HG02763 (cell line): ENCODE data around the gene DNAI4.
"Not testable (repeated sequence)": the region's sequence is repeated elsewhere in the genome, so short reads cannot be mapped to it uniquely, and the experiment has no call there.

Source experiments
- ATAC-seq: cut with Tn5 transposase; IDR thresholded peaks from one replicate; pipeline ENCODE4 v1.9.1; 2021; ENCODE audit warnings: mild to moderate bottlenecking, moderate library complexity; ENCODE audit not compliant: unreplicated experiment

DNAI4 gene

DNA sequence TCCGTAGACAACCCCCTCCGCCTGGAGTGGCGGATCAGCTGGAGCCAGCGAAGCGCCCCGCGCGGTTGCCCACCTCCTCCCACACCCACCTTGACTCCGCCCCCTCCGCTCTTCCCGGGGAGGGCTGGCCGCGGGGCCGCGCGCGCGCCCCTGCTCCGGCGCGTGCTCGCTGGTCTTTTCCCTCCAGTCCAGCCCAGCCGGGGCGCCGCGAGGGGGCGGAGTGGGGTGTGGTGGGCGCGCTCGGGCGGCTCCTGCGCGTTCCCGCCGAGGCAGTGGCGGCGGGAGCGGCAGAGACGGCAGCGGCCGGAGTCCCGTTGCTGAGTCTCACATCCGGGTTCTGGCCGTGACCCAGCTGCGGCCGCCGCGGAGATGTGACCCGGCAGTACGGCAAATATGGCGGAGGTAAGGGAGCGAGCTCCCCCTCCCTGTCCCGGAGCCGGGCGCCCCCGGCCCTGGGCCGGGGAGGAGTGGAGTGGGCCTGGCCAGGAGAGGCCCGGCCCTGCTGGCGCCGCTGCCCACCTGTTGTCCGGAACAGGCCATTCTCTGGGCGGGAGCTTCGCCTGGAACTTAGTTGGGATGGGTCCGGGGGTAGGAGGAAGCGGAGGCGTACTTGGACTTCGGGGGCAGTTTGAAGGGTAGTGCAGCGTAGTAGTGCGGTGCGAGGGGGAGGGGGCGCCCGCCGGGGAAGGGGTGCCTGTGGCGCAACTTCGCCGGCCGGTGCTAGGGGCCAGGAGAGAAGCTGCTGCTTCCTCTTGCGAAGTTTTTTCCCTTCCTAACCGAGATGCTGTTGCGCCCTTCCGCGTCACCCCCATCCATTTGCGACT lies 5.6 kb upstream of the DNAI4 start:
- ATAC-seq, result peak; percentile 76

GRCh38 chr1:66929691-66929998 lies 5.0 kb upstream of the DNAI4 start:
- no peak for ATAC-seq

- no peak for ATAC-seq
Measured at GRCh38 chr1:66929146-66929688, 4.6 kb upstream of the DNAI4 start.

DNA sequence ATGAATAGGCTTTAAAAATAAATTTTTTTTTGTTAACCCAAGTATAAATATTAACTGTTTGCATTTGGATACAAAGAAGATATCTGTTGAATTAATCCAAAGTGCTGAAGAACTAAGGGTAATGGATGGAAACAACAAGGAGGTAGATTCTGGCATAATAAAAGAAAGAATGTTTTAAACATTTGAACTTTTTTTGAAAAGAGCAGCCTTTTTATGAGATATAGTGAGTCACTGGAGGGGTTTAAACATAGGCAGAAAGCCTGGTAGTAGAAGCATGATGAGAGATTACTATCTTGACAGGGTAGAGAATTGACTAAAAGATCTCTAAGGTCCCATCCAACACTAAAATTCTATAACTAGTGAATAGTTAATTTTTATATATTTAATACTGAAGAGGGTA lies 2.9 kb upstream of the DNAI4 start:
- no peak for ATAC-seq

GRCh38 chr1:66925944-66926343 lies 1.3 kb upstream of the DNAI4 start:
- ATAC-seq, result no peak

GRCh38 chr1:66925558-66925910 lies 878 bp upstream of the DNAI4 start:
- ATAC-seq, result no peak

- no peak for ATAC-seq
Measured at GRCh38 chr1:66920543-66920942, 4.1 kb downstream of the DNAI4 start.

DNA sequence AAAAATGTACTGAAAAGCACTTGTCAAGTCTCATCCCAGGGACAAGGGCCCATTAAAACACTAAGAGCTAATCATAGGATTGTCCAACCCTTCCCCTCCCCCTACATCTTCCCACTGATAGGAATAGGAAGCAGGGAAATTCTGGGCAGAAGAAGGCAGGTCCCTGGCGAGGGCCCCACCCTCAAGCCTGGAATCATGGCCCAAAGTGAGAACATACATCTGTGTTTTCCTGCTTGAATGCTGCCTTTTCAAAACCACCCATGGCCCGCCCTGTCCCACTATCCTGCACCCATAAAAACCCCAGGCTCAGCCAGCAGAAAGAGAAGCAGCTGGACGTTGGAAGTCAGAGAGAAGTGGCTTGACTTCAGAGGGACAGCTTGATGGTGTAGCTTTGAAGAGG lies 4.8 kb downstream of the DNAI4 start:
- no peak for ATAC-seq

GRCh38 chr1:66919063-66919462 lies 5.6 kb downstream of the DNAI4 start:
- ATAC-seq, result no peak

GRCh38 chr1:66917476-66917875 lies 7.2 kb downstream of the DNAI4 start:
- ATAC-seq, result no peak

GRCh38 chr1:66916320-66916719 lies 8.3 kb downstream of the DNAI4 start:
- ATAC-seq, result no peak

- ATAC-seq, result not testable (repeated sequence)
Measured at GRCh38 chr1:66915203-66915602, 9.5 kb downstream of the DNAI4 start.

DNA sequence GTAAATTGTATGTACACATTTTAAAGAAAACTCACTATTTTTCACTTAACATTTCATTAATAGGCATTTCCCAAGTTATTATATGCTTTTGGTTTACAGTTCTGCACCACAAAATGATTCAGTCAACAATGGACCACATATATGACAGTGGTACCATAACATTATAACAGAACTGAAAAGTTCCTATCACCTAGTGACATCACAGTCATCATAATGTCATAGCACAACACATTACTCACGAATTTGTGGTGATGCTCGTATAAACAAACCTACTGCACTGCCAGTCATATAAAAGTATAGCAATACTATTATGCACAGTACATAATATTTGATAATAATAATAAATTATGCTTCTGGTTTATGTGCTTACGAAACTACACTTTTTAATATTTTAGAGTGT lies 30.9 kb downstream of the DNAI4 start:
- no peak for ATAC-seq

- no peak for ATAC-seq
Measured at GRCh38 chr1:66890621-66891020, 34.0 kb downstream of the DNAI4 start.

- no peak for ATAC-seq
Measured at GRCh38 chr1:66889030-66889429, 35.6 kb downstream of the DNAI4 start.

GRCh38 chr1:66876664-66877063 lies 48.0 kb downstream of the DNAI4 start:
- no peak for ATAC-seq

DNA sequence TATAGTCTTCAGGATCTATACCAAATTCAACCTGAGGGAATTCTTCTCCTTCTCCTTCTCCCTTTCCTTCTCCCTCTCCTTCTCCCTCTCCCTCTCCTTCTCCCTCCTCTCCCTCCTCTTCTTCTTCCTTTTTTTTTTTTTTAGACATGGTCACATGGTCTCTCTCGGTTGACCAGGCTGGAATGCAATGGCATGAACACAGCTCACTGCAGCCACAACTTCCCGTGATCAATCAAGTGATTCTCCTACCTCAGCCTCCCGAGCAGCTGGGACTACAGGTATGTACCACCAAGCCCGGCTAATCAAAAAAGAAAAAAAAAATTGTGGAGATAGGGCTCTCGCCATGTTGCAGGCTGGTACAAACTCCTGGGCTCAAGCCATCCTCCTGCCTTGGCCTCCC lies 51.5 kb downstream of the DNAI4 start:
- no peak for ATAC-seq

DNA sequence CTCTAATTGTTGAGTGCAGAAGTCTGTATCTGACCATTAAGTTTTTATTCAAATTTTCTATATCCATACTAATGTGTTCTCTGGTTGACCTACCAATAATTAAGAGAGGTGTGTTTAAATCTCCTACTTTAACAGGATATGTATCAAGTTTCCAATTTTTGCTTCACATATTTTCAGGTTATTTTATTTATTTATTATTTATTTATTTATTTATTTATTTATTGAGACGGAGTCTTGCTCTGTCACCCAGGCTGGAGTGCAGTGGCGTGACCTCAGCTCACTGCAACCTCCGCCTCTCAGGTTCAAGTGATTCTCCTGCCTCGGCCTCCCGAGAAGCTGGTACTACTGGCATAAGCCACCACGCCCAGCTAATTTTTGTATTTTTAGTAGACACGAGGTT lies 52.6 kb downstream of the DNAI4 start:
- not testable (repeated sequence) for ATAC-seq

DNA sequence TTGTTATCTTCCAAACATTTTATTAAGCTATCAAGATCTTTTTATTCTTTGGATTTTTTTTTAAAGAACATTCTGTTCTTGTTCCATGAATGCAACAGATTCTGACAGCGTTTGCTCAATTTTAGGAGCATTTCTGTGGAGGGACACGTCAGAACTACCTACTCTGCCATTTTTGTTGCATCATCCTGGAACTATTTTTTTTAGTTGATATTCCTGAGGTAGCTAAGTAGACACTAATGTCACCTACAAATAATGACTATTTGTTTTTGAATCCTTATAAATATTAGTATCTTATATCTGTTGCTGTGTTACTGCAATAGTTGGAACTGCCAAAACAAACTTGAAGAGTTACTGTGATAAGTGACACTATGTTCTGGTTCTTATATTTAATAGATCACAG lies 57.2 kb downstream of the DNAI4 start:
- ATAC-seq, result no peak

DNA sequence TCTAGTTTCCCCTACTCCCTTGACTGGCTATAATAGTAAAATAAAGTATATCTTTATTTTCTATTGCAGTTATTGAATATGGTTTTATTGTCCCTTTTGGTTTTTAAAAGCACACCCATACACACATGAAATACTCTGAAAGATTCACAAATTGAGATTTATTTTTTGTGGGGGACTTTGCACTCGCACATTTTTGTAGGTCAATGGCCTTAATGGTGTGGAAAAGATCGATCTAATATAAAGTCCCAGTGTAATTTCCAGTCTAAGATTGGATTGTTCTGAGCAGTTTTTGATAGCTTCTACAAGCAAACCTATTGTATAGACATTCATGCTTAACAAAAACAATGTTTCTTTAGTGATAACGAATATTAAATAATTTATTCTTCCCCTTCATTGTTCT lies 64.1 kb downstream of the DNAI4 start:
- no peak for ATAC-seq

DNA sequence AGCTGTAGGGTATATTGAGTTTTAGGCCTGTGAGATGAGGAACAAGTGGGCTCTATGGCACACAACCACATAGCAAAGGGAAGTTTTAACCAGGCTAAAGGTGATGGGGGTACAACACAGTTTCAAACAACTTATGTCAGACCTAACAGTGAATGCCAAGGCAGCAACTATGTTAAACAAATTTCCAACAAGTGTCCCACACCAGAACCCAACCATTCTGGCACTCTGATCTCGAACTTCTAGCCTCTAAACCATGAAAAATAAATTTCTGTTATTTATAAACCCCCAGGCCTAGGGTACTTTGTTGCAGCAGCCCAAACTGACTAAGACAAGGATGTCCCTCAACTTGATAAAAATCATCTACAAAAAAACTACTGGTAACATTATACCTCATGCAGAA lies 71.3 kb downstream of the DNAI4 start:
- ATAC-seq, result no peak

DNA sequence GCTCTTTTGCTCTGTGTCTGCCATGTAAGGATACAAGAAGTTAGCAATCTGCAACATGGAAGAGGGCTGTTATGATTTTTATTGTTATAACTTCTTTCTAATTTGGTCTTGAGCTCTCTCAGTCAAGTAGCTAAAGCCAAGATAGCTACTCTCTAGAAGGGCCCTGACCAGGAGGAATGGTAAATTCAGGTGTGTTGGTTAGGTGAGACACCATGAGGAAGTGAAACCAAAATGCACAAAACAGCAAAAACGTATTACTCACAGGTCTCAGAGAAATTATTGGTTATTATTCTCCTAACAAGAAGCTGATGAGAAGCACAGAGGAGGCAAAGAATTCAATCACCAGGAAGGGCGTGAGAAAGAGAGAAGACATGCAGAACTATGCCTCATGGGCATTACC lies 71.8 kb downstream of the DNAI4 start:
- no peak for ATAC-seq

DNA sequence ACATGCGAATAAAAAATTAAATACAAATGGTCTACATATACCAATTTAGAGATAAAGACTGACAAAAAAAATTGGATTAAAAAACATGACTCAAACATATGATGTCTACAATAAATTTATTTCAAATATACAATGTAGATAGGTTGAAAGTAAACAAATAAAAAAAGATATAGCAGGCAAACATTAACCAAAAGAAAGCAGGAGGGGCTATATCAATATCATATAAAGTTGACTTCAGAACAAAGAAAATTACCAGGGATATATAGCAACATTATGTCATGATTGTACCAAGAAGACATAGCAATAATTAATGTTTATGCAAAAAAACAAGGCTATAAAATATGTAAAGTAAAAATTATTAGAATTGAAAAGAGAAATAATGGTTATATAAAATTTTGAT lies 73.7 kb downstream of the DNAI4 start:
- no peak for ATAC-seq
